Measurements from ENCODE around the gene MAP7D2. TPM values are rescaled to one million over a fixed set of nuclear protein-coding genes. Genes with fewer than 3 reads are reported as not detected.
"Not testable (repeated sequence)": the region's sequence is repeated elsewhere in the genome, so short reads cannot be mapped to it uniquely, and the experiment has no call there.

Gene MAP7D2
- 1.4 and 1.5 TPM in 2 replicates for total RNA-seq
- long read RNA-seq: 0 reads

- no peak for DNase-seq (ENCODE audit: low spot score, unreplicated experiment)
- Mint-ChIP-seq H3K4me3 (ENCODE audit: low read depth) (peak within 1 kb of the TSS; percentile 64), H3K27ac (no peak within 1 kb of the TSS), H3K9me3 (ENCODE audit: low read depth) (peaks cover 8% of the 10 kb centered on the region), H3K27me3 (peaks cover 22% of the 10 kb centered on the region), H3K36me3 (ENCODE audit: insufficient read depth) (no peaks in the 10 kb centered on the region), H3K4me1 (ENCODE audit: low read depth) (peaks cover 2% of the 10 kb centered on the region)
- no peak for TF ChIP-seq CTCF (IDR thresholded peaks at IDR 0.05; ENCODE audit: unreplicated experiment)
These were observed at the start of gene MAP7D2 for GRCh38 chrX:20116577-20117240. Gene MAP7D2, minus strand, starts transcription at chrX:20116907. Its CDS starts 28 bp downstream, at chrX:20116879.

GRCh38 chrX:20162516-20162915 is 45.8 kb upstream of the MAP7D2 start:
- DNase-seq (ENCODE audit: low spot score, unreplicated experiment); H3K27me3 Mint-ChIP-seq; H3K4me3 Mint-ChIP-seq (ENCODE audit: low read depth); H3K27ac Mint-ChIP-seq; H3K4me1 Mint-ChIP-seq (ENCODE audit: low read depth): not testable (repeated sequence)
- Mint-ChIP-seq H3K36me3 (ENCODE audit: insufficient read depth) (peaks cover 24% of the 10 kb centered on the region), H3K9me3 (ENCODE audit: low read depth) (peaks cover 17% of the 10 kb centered on the region)

- TF ChIP-seq CTCF (IDR thresholded peaks at IDR 0.05; ENCODE audit: unreplicated experiment): no peak
- Mint-ChIP-seq H3K36me3 (ENCODE audit: insufficient read depth) (peaks cover 23% of the 10 kb centered on the region), H3K27ac (no peak overlapping the region), H3K4me1 (ENCODE audit: low read depth) (peaks cover 3% of the 10 kb centered on the region), H3K4me3 (ENCODE audit: low read depth) (no peak overlapping the region), H3K27me3 (no peaks in the 10 kb centered on the region), H3K9me3 (ENCODE audit: low read depth) (peaks cover 19% of the 10 kb centered on the region)
- DNase-seq (ENCODE audit: low spot score, unreplicated experiment): no peak
These were observed 43.2 kb upstream of the MAP7D2 start for GRCh38 chrX:20159797-20160385.

- Mint-ChIP-seq H3K4me3 (ENCODE audit: low read depth) (no peak overlapping the region), H3K9me3 (ENCODE audit: low read depth) (peaks cover 14% of the 10 kb centered on the region), H3K27ac (no peak overlapping the region), H3K27me3 (no peaks in the 10 kb centered on the region), H3K4me1 (ENCODE audit: low read depth) (peaks cover 2% of the 10 kb centered on the region), H3K36me3 (ENCODE audit: insufficient read depth) (peaks cover 9% of the 10 kb centered on the region)
- TF ChIP-seq CTCF (IDR thresholded peaks at IDR 0.05; ENCODE audit: unreplicated experiment): no peak
- DNase-seq (ENCODE audit: low spot score, unreplicated experiment): no peak
These were observed 35.0 kb upstream of the MAP7D2 start for GRCh38 chrX:20151689-20152088.

- DNase-seq (ENCODE audit: low spot score, unreplicated experiment): no peak
- TF ChIP-seq CTCF (IDR thresholded peaks at IDR 0.05; ENCODE audit: unreplicated experiment): no peak
- Mint-ChIP-seq H3K27ac (no peak overlapping the region), H3K4me3 (ENCODE audit: low read depth) (no peak overlapping the region), H3K27me3 (no peaks in the 10 kb centered on the region), H3K4me1 (ENCODE audit: low read depth) (peaks cover 2% of the 10 kb centered on the region), H3K36me3 (ENCODE audit: insufficient read depth) (peaks cover 5% of the 10 kb centered on the region), H3K9me3 (ENCODE audit: low read depth) (peaks cover 15% of the 10 kb centered on the region)
These were observed 32.6 kb upstream of the MAP7D2 start for GRCh38 chrX:20149326-20149725.

GRCh38 chrX:20147561-20147960 is 30.9 kb upstream of the MAP7D2 start:
- Mint-ChIP-seq H3K9me3 (ENCODE audit: low read depth) (peaks cover 14% of the 10 kb centered on the region), H3K4me1 (ENCODE audit: low read depth) (peaks cover 2% of the 10 kb centered on the region), H3K27ac (no peak overlapping the region), H3K36me3 (ENCODE audit: insufficient read depth) (peaks cover 3% of the 10 kb centered on the region), H3K27me3 (no peaks in the 10 kb centered on the region), H3K4me3 (ENCODE audit: low read depth) (no peak overlapping the region)
- DNase-seq (ENCODE audit: low spot score, unreplicated experiment): no peak
- TF ChIP-seq CTCF (IDR thresholded peaks at IDR 0.05; ENCODE audit: unreplicated experiment): no peak

Data from progenitor cell of endocrine pancreas (in vitro differentiated cells).